Breast epithelium (tissue), 3 donors: ENCODE measurements around the gene SUCO.

Experiments
- POLR2AphosphoS5 ChIP-seq, 3 donors: sonication (generic); formaldehyde crosslinking; IDR thresholded peaks; one replicate each; pipeline ENCODE4 v1.6.1; 2017; ENCODE audit warnings: antibody characterized with exemption in 3 of 3
- TF ChIP-seq, protein P1 (sequence below), 3 donors: fragments of 450-650 bp; IDR thresholded peaks; one replicate each; pipeline ENCODE4 v1.5.1; 2016 to 2017; ENCODE audit warnings: antibody characterized with exemption in 3 of 3, mild to moderate bottlenecking in 3 of 3, moderate library complexity in 3 of 3

DNA sequence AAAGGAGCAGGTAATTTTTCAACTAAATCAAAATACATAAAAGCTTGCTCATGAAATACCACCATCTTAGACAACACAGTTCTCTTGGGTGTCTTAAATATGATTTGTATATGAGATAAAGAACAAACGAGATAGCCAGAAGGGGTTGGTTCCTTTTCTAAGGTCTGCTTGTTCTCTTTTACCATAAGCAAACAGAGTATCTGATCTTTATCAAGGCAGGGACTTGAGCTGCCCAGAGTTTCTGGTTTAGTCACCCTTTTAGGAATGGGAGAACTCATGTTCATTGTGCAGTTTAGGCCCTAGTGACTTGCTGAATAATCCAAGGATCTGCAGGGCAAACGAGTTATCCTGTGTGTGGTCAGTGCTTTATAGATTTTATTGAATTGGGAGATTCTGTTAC lies 3.0 kb upstream of the SUCO start:
- TF ChIP-seq, protein P1, sequence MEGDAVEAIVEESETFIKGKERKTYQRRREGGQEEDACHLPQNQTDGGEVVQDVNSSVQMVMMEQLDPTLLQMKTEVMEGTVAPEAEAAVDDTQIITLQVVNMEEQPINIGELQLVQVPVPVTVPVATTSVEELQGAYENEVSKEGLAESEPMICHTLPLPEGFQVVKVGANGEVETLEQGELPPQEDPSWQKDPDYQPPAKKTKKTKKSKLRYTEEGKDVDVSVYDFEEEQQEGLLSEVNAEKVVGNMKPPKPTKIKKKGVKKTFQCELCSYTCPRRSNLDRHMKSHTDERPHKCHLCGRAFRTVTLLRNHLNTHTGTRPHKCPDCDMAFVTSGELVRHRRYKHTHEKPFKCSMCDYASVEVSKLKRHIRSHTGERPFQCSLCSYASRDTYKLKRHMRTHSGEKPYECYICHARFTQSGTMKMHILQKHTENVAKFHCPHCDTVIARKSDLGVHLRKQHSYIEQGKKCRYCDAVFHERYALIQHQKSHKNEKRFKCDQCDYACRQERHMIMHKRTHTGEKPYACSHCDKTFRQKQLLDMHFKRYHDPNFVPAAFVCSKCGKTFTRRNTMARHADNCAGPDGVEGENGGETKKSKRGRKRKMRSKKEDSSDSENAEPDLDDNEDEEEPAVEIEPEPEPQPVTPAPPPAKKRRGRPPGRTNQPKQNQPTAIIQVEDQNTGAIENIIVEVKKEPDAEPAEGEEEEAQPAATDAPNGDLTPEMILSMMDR (IDR thresholded peaks at IDR 0.05): no peak
- TF ChIP-seq POLR2AphosphoS5 (IDR thresholded peaks at IDR 0.05): no peak
